ENCODE results near the gene CC2D2A.

The CC2D2A gene

GRCh38 chr4:15556511-15557092 lies 86.9 kb downstream of the CC2D2A start:
- H3K27me3 ChIP-seq (ENCODE audit: control insufficient read depth, insufficient read depth, low read length): no peaks in the 10 kb centered on the region
- peaks cover 18% of the 10 kb centered on the region for H3K36me3 ChIP-seq (ENCODE audit: control insufficient read depth, insufficient read depth, low read length)
- H3K9ac ChIP-seq (ENCODE audit: low read length): no peak overlapping the region
- H3K4me1 ChIP-seq (ENCODE audit: control insufficient read depth, insufficient read depth, low read length): no peaks in the 10 kb centered on the region
- no peak overlapping the region for H3K4me3 ChIP-seq (ENCODE audit: low read length)
- H3K27ac ChIP-seq (ENCODE audit: low read depth, low read length): no peak overlapping the region

GRCh38 chr4:15557786-15558550 lies 88.3 kb downstream of the CC2D2A start:
- Histone ChIP-seq H3K4me3 (ENCODE audit: low read length) (no peak overlapping the region), H3K36me3 (ENCODE audit: control insufficient read depth, insufficient read depth, low read length) (peaks cover 14% of the 10 kb centered on the region), H3K27ac (ENCODE audit: low read depth, low read length) (no peak overlapping the region), H3K27me3 (ENCODE audit: control insufficient read depth, insufficient read depth, low read length) (no peaks in the 10 kb centered on the region), H3K4me1 (ENCODE audit: control insufficient read depth, insufficient read depth, low read length) (no peaks in the 10 kb centered on the region), H3K9ac (ENCODE audit: low read length) (no peak overlapping the region)

GRCh38 chr4:15558561-15558960 lies 88.9 kb downstream of the CC2D2A start:
- Histone ChIP-seq H3K4me1 (ENCODE audit: control insufficient read depth, insufficient read depth, low read length) (no peaks in the 10 kb centered on the region), H3K9ac (ENCODE audit: low read length) (no peak overlapping the region), H3K27ac (ENCODE audit: low read depth, low read length) (no peak overlapping the region), H3K36me3 (ENCODE audit: control insufficient read depth, insufficient read depth, low read length) (peaks cover 14% of the 10 kb centered on the region), H3K27me3 (ENCODE audit: control insufficient read depth, insufficient read depth, low read length) (no peaks in the 10 kb centered on the region), H3K4me3 (ENCODE audit: low read length) (no peak overlapping the region)

GRCh38 chr4:15562114-15562513 lies 92.4 kb downstream of the CC2D2A start:
- Histone ChIP-seq H3K36me3 (ENCODE audit: control insufficient read depth, insufficient read depth, low read length) (no peaks in the 10 kb centered on the region), H3K9ac (ENCODE audit: low read length) (no peak overlapping the region), H3K4me3 (ENCODE audit: low read length) (no peak overlapping the region), H3K27ac (ENCODE audit: low read depth, low read length) (no peak overlapping the region), H3K27me3 (ENCODE audit: control insufficient read depth, insufficient read depth, low read length) (no peaks in the 10 kb centered on the region), H3K4me1 (ENCODE audit: control insufficient read depth, insufficient read depth, low read length) (no peaks in the 10 kb centered on the region)

GRCh38 chr4:15562623-15563022 lies 92.9 kb downstream of the CC2D2A start:
- Histone ChIP-seq H3K4me3 (ENCODE audit: low read length) (no peak overlapping the region), H3K9ac (ENCODE audit: low read length) (no peak overlapping the region), H3K27me3 (ENCODE audit: control insufficient read depth, insufficient read depth, low read length) (no peaks in the 10 kb centered on the region), H3K36me3 (ENCODE audit: control insufficient read depth, insufficient read depth, low read length) (no peaks in the 10 kb centered on the region), H3K27ac (ENCODE audit: low read depth, low read length) (no peak overlapping the region), H3K4me1 (ENCODE audit: control insufficient read depth, insufficient read depth, low read length) (no peaks in the 10 kb centered on the region)

- Histone ChIP-seq H3K27ac (ENCODE audit: low read depth, low read length) (no peak overlapping the region), H3K36me3 (ENCODE audit: control insufficient read depth, insufficient read depth, low read length) (no peaks in the 10 kb centered on the region)
Observed at GRCh38 chr4:15563871-15564270, 94.2 kb downstream of the CC2D2A start.

GRCh38 chr4:15568821-15569220 lies 99.1 kb downstream of the CC2D2A start:
- Histone ChIP-seq H3K27me3 (ENCODE audit: control insufficient read depth, insufficient read depth, low read length) (no peaks in the 10 kb centered on the region), H3K9ac (ENCODE audit: low read length) (no peak overlapping the region), H3K27ac (ENCODE audit: low read depth, low read length) (no peak overlapping the region), H3K36me3 (ENCODE audit: control insufficient read depth, insufficient read depth, low read length) (no peaks in the 10 kb centered on the region), H3K4me3 (ENCODE audit: low read length) (no peak overlapping the region), H3K4me1 (ENCODE audit: control insufficient read depth, insufficient read depth, low read length) (no peaks in the 10 kb centered on the region)

More at GRCh38 chr4:15563871-15564270, 94.2 kb downstream of the CC2D2A start:
- no peak overlapping the region for H3K9ac ChIP-seq (ENCODE audit: low read length)
- H3K4me3 ChIP-seq (ENCODE audit: low read length): no peak overlapping the region
- H3K4me1 ChIP-seq (ENCODE audit: control insufficient read depth, insufficient read depth, low read length): no peaks in the 10 kb centered on the region
- H3K27me3 ChIP-seq (ENCODE audit: control insufficient read depth, insufficient read depth, low read length): no peaks in the 10 kb centered on the region

- Histone ChIP-seq H3K27me3 (ENCODE audit: control insufficient read depth, insufficient read depth, low read length) (no peaks in the 10 kb centered on the region), H3K36me3 (ENCODE audit: control insufficient read depth, insufficient read depth, low read length) (no peaks in the 10 kb centered on the region), H3K9ac (ENCODE audit: low read length) (no peak overlapping the region), H3K4me1 (ENCODE audit: control insufficient read depth, insufficient read depth, low read length) (no peaks in the 10 kb centered on the region), H3K27ac (ENCODE audit: low read depth, low read length) (no peak overlapping the region), H3K4me3 (ENCODE audit: low read length) (no peak overlapping the region)
Observed at GRCh38 chr4:15569746-15570145, 100.1 kb downstream of the CC2D2A start.

GRCh38 chr4:15575966-15576365 lies 106.3 kb downstream of the CC2D2A start:
- Histone ChIP-seq H3K27me3 (ENCODE audit: control insufficient read depth, insufficient read depth, low read length) (no peaks in the 10 kb centered on the region), H3K4me3 (ENCODE audit: low read length) (no peak overlapping the region), H3K27ac (ENCODE audit: low read depth, low read length) (no peak overlapping the region), H3K36me3 (ENCODE audit: control insufficient read depth, insufficient read depth, low read length) (peaks cover 3% of the 10 kb centered on the region), H3K4me1 (ENCODE audit: control insufficient read depth, insufficient read depth, low read length) (no peaks in the 10 kb centered on the region), H3K9ac (ENCODE audit: low read length) (no peak overlapping the region)

GRCh38 chr4:15577508-15577907 lies 107.8 kb downstream of the CC2D2A start:
- H3K27me3 ChIP-seq (ENCODE audit: control insufficient read depth, insufficient read depth, low read length): no peaks in the 10 kb centered on the region
- H3K9ac ChIP-seq (ENCODE audit: low read length): no peak overlapping the region
- peaks cover 3% of the 10 kb centered on the region for H3K36me3 ChIP-seq (ENCODE audit: control insufficient read depth, insufficient read depth, low read length)
- H3K4me3 ChIP-seq (ENCODE audit: low read length): no peak overlapping the region
- no peaks in the 10 kb centered on the region for H3K4me1 ChIP-seq (ENCODE audit: control insufficient read depth, insufficient read depth, low read length)
- no peak overlapping the region for H3K27ac ChIP-seq (ENCODE audit: low read depth, low read length)

- H3K4me3 ChIP-seq (ENCODE audit: low read length): no peak overlapping the region
- no peaks in the 10 kb centered on the region for H3K27me3 ChIP-seq (ENCODE audit: control insufficient read depth, insufficient read depth, low read length)
- H3K9ac ChIP-seq (ENCODE audit: low read length): no peak overlapping the region
- no peaks in the 10 kb centered on the region for H3K36me3 ChIP-seq (ENCODE audit: control insufficient read depth, insufficient read depth, low read length)
- H3K27ac ChIP-seq (ENCODE audit: low read depth, low read length): no peak overlapping the region
- no peaks in the 10 kb centered on the region for H3K4me1 ChIP-seq (ENCODE audit: control insufficient read depth, insufficient read depth, low read length)
Observed at GRCh38 chr4:15584785-15585184, 115.1 kb downstream of the CC2D2A start.

- Histone ChIP-seq H3K27me3 (ENCODE audit: control insufficient read depth, insufficient read depth, low read length) (no peaks in the 10 kb centered on the region), H3K4me3 (ENCODE audit: low read length) (no peak overlapping the region), H3K9ac (ENCODE audit: low read length) (no peak overlapping the region), H3K27ac (ENCODE audit: low read depth, low read length) (no peak overlapping the region), H3K4me1 (ENCODE audit: control insufficient read depth, insufficient read depth, low read length) (no peaks in the 10 kb centered on the region), H3K36me3 (ENCODE audit: control insufficient read depth, insufficient read depth, low read length) (no peaks in the 10 kb centered on the region)
Observed at GRCh38 chr4:15585331-15585730, 115.6 kb downstream of the CC2D2A start.

- Histone ChIP-seq H3K4me3 (ENCODE audit: low read length) (no peak overlapping the region), H3K9ac (ENCODE audit: low read length) (no peak overlapping the region), H3K27me3 (ENCODE audit: control insufficient read depth, insufficient read depth, low read length) (no peaks in the 10 kb centered on the region), H3K27ac (ENCODE audit: low read depth, low read length) (no peak overlapping the region), H3K4me1 (ENCODE audit: control insufficient read depth, insufficient read depth, low read length) (no peaks in the 10 kb centered on the region), H3K36me3 (ENCODE audit: control insufficient read depth, insufficient read depth, low read length) (no peaks in the 10 kb centered on the region)
Observed at GRCh38 chr4:15586066-15586465, 116.4 kb downstream of the CC2D2A start.

Measured in rectal smooth muscle tissue (tissue), 1 donor.